SK-N-SH (cell line): ENCODE data around the gene NHSL1.

ENCODE experiments used
- RAD21 ChIP-seq: IDR thresholded peaks from 2 replicates; pipeline ENCODE4 v1.6.1; 2012; ENCODE audit warnings: mild to moderate bottlenecking, low read length
- SIN3A ChIP-seq: IDR thresholded peaks from 2 replicates; pipeline ENCODE4 v1.6.1; 2012; ENCODE audit warnings: low read depth, mild to moderate bottlenecking, low read length, moderate library complexity, borderline replicate concordance
- YY1 ChIP-seq: IDR thresholded peaks from 2 replicates; pipeline ENCODE4 v1.4.0; 2012; ENCODE audit warnings: low read depth, mild to moderate bottlenecking
- TF ChIP-seq, protein P1 (sequence below): IDR thresholded peaks from 2 replicates; pipeline ENCODE4 v1.4.0; 2012; ENCODE audit warnings: low read depth, borderline replicate concordance
- TF ChIP-seq, protein P2 (sequence below): IDR thresholded peaks from 2 replicates; pipeline ENCODE4 v1.6.1; 2012; ENCODE audit warnings: mild to moderate bottlenecking, low read depth, low read length, moderate library complexity

DNA sequence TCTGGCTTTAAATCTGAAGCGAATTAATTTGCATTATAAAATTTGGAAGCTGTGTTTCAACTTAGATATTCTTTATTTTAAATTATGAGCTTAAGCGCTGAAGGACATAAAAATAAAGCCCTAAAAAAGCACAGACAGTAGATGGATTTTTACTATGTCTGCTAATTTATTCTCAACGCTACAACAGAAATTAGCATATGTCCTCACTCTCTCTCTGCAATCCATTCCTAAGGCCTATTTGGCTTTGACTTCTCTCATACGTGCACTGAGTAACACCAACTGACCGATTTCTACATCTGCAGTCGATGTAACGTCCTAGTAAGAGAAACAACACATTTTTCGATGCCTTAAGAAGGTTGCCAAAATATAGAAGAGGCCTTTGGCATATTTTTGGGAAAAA lies 71.6 kb downstream of the NHSL1 start:
- TF ChIP-seq, protein P1, sequence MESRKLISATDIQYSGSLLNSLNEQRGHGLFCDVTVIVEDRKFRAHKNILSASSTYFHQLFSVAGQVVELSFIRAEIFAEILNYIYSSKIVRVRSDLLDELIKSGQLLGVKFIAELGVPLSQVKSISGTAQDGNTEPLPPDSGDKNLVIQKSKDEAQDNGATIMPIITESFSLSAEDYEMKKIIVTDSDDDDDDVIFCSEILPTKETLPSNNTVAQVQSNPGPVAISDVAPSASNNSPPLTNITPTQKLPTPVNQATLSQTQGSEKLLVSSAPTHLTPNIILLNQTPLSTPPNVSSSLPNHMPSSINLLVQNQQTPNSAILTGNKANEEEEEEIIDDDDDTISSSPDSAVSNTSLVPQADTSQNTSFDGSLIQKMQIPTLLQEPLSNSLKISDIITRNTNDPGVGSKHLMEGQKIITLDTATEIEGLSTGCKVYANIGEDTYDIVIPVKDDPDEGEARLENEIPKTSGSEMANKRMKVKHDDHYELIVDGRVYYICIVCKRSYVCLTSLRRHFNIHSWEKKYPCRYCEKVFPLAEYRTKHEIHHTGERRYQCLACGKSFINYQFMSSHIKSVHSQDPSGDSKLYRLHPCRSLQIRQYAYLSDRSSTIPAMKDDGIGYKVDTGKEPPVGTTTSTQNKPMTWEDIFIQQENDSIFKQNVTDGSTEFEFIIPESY, result no peak
- TF ChIP-seq, protein P2, sequence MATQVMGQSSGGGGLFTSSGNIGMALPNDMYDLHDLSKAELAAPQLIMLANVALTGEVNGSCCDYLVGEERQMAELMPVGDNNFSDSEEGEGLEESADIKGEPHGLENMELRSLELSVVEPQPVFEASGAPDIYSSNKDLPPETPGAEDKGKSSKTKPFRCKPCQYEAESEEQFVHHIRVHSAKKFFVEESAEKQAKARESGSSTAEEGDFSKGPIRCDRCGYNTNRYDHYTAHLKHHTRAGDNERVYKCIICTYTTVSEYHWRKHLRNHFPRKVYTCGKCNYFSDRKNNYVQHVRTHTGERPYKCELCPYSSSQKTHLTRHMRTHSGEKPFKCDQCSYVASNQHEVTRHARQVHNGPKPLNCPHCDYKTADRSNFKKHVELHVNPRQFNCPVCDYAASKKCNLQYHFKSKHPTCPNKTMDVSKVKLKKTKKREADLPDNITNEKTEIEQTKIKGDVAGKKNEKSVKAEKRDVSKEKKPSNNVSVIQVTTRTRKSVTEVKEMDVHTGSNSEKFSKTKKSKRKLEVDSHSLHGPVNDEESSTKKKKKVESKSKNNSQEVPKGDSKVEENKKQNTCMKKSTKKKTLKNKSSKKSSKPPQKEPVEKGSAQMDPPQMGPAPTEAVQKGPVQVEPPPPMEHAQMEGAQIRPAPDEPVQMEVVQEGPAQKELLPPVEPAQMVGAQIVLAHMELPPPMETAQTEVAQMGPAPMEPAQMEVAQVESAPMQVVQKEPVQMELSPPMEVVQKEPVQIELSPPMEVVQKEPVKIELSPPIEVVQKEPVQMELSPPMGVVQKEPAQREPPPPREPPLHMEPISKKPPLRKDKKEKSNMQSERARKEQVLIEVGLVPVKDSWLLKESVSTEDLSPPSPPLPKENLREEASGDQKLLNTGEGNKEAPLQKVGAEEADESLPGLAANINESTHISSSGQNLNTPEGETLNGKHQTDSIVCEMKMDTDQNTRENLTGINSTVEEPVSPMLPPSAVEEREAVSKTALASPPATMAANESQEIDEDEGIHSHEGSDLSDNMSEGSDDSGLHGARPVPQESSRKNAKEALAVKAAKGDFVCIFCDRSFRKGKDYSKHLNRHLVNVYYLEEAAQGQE, result no peak
- TF ChIP-seq RAD21 (no peak), SIN3A (no peak), YY1 (no peak)
